NCI-H1105 treated with DMSO at 0.1 percent for 48 hours (cell line): ENCODE measurements around the gene PPARG.

Experiments used
- DNase-seq: peaks from one replicate; lab custom pipeline; 2025; lab: John Stamatoyannopoulos, UW

The PPARG gene

GRCh38 chr3:12345141-12345561, 56.3 kb downstream of the PPARG start:
- no peak for DNase-seq

GRCh38 chr3:12345584-12346494, 57.0 kb downstream of the PPARG start:
- DNase-seq: no peak

- DNase-seq: no peak
Measured at GRCh38 chr3:12347301-12347700, 58.4 kb downstream of the PPARG start.

- DNase-seq: no peak
Measured at GRCh38 chr3:12349895-12350811, 61.3 kb downstream of the PPARG start.

- no peak for DNase-seq
Measured at GRCh38 chr3:12351145-12351544, 62.3 kb downstream of the PPARG start.

- no peak for DNase-seq
Measured at GRCh38 chr3:12352253-12352652, 63.4 kb downstream of the PPARG start.

- no peak for DNase-seq
Measured at GRCh38 chr3:12352755-12353154, 63.9 kb downstream of the PPARG start.

GRCh38 chr3:12353796-12354525, 65.1 kb downstream of the PPARG start:
- DNase-seq: no peak

- no peak for DNase-seq
Measured at GRCh38 chr3:12356175-12356574, 67.3 kb downstream of the PPARG start.

GRCh38 chr3:12356996-12357395, 68.1 kb downstream of the PPARG start:
- DNase-seq: no peak

- DNase-seq: no peak
Measured at GRCh38 chr3:12357456-12357855, 68.6 kb downstream of the PPARG start.

- no peak for DNase-seq
Measured at GRCh38 chr3:12363397-12364195, 74.7 kb downstream of the PPARG start.

GRCh38 chr3:12367346-12367745, 78.5 kb downstream of the PPARG start:
- DNase-seq: no peak

- no peak for DNase-seq
Measured at GRCh38 chr3:12369029-12369428, 80.2 kb downstream of the PPARG start.

- DNase-seq: no peak
Measured at GRCh38 chr3:12369598-12369997, 80.7 kb downstream of the PPARG start.

GRCh38 chr3:12370758-12371157, 81.9 kb downstream of the PPARG start:
- DNase-seq: no peak

- DNase-seq: no peak
Measured at GRCh38 chr3:12371525-12372140, 82.8 kb downstream of the PPARG start.

- no peak for DNase-seq
Measured at GRCh38 chr3:12372741-12373280, 83.9 kb downstream of the PPARG start.

GRCh38 chr3:12375572-12375971, 86.7 kb downstream of the PPARG start:
- no peak for DNase-seq

GRCh38 chr3:12379640-12380429, 91.0 kb downstream of the PPARG start:
- no peak for DNase-seq
